Skeletal muscle tissue (tissue), 4 donors: ENCODE measurements around the gene TLL2. TPM values are rescaled to one million over a fixed set of nuclear protein-coding genes. Genes with fewer than 3 reads are reported as not detected.
A peak's percentile ranks its signal among the peaks of the same experiment; 100 is the strongest.

ENCODE experiments used
- H3K27ac ChIP-seq: one replicate; pipeline ENCODE4 v1.7.0; 2013; ENCODE audit warnings: mild to moderate bottlenecking, low read depth, low read length, inconsistent platforms
- H3K27me3 ChIP-seq, 3 donors: one replicate each; pipeline ENCODE4 v1.7.0; 2013; ENCODE audit warnings: low read length in 3 of 3; ENCODE audit not compliant: control insufficient read depth in 3 of 3, insufficient read depth in 3 of 3
- H3K36me3 ChIP-seq, 3 donors: one replicate each; pipeline ENCODE4 v1.7.0; 2013; ENCODE audit warnings: low read length in 3 of 3; ENCODE audit not compliant: control insufficient read depth in 3 of 3, insufficient read depth in 3 of 3
- H3K4me1 ChIP-seq, 3 donors: one replicate each; pipeline ENCODE4 v1.7.0; 2013; ENCODE audit warnings: low read length in 3 of 3, mild to moderate bottlenecking in 3 of 3; ENCODE audit not compliant: control insufficient read depth in 3 of 3, insufficient read depth in 3 of 3
- H3K4me3 ChIP-seq, 3 donors: one replicate each; pipeline ENCODE4 v1.7.0; 2013; ENCODE audit warnings: low read length in 3 of 3
- H3K9ac ChIP-seq, 3 donors: one replicate each; pipeline ENCODE4 v1.7.0; 2013; ENCODE audit warnings: low read length in 3 of 3, mild to moderate bottlenecking in 3 of 3, moderate library complexity in 2 of 3, low read depth in 1 of 3
- H3K9me3 ChIP-seq, 3 donors: one replicate each; pipeline ENCODE4 v1.7.0; 2013; ENCODE audit warnings: low read length in 3 of 3; ENCODE audit not compliant: control insufficient read depth in 3 of 3
- total RNA-seq: library from RNA; depleted of rRNA; stranded (reverse); fragments of >200 nt; gene quantifications from one replicate; pipeline ENCODE4 v1.2.3, GENCODE V29; 2014
- donor health status: Osteomylitis.

The TLL2 gene
- total RNA-seq, 1 donor from 2014 or later, result 0.52 TPM

- H3K27ac ChIP-seq, result no peak overlapping the region
- no peaks in the 10 kb centered on the region for H3K4me1 ChIP-seq
- peaks cover 2 to 17% (median 10%) of the 10 kb centered on the region in 3 donors for H3K36me3 ChIP-seq
- no peaks in the 10 kb centered on the region for H3K9me3 ChIP-seq
- no peak overlapping the region for H3K9ac ChIP-seq
- H3K27me3 ChIP-seq, result no peaks in the 10 kb centered on the region
- no peak overlapping the region for H3K4me3 ChIP-seq
These were observed 25.0 kb upstream of the TLL2 start for GRCh38 chr10:96538683-96539082.

DNA sequence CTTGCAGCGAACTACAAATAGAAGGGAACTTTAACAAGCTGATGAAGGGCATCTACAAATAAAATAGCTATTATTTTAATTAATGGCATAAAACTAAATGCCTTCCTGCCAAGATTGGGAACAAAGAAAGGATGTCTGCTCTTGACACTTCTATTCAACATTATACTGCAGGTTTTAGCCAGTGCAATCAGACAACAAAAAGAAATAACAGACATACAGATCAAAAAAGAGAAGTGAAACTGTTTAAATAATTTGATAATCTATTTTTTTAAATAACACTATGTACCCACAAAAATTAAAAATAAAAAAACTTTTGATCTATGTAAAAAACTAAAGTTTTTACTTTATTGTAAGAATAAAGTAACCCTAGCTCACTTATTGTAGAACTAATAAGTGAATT is 22.4 kb upstream of the TLL2 start:
- Histone ChIP-seq H3K27me3 (no peaks in the 10 kb centered on the region), H3K4me1 (no peaks in the 10 kb centered on the region), H3K9me3 (no peaks in the 10 kb centered on the region), H3K27ac (no peak overlapping the region), H3K36me3 (peaks cover 2 to 9% (median 2%) of the 10 kb centered on the region in 3 donors), H3K9ac (no peak overlapping the region), H3K4me3 (no peak overlapping the region)

GRCh38 chr10:96532523-96532922 is 18.8 kb upstream of the TLL2 start:
- Histone ChIP-seq H3K4me3 (no peak overlapping the region), H3K27ac (no peak overlapping the region), H3K4me1 (no peaks in the 10 kb centered on the region), H3K27me3 (no peaks in the 10 kb centered on the region), H3K9ac (no peak overlapping the region), H3K36me3 (peaks cover 0 to 12% (median 10%) of the 10 kb centered on the region in 3 donors), H3K9me3 (no peaks in the 10 kb centered on the region)

GRCh38 chr10:96529634-96530279 is 16.0 kb upstream of the TLL2 start:
- Histone ChIP-seq H3K4me1 (no peaks in the 10 kb centered on the region), H3K36me3 (peaks cover 11 to 27% (median 23%) of the 10 kb centered on the region in 3 donors), H3K27me3 (no peaks in the 10 kb centered on the region), H3K4me3 (no peak overlapping the region), H3K27ac (no peak overlapping the region), H3K9me3 (no peaks in the 10 kb centered on the region), H3K9ac (no peak overlapping the region)

GRCh38 chr10:96524741-96525140 is 11.0 kb upstream of the TLL2 start:
- Histone ChIP-seq H3K27me3 (no peaks in the 10 kb centered on the region), H3K4me1 (no peaks in the 10 kb centered on the region), H3K27ac (no peak overlapping the region), H3K9ac (no peak overlapping the region), H3K9me3 (no peaks in the 10 kb centered on the region), H3K36me3 (peaks cover 15 to 39% (median 29%) of the 10 kb centered on the region in 3 donors), H3K4me3 (no peak overlapping the region)

- Histone ChIP-seq H3K27me3 (peaks cover 0 to 3% (median 0%) of the 10 kb centered on the region in 3 donors), H3K27ac (no peak overlapping the region)
These were observed 3.6 kb upstream of the TLL2 start for GRCh38 chr10:96517284-96517683.

DNA sequence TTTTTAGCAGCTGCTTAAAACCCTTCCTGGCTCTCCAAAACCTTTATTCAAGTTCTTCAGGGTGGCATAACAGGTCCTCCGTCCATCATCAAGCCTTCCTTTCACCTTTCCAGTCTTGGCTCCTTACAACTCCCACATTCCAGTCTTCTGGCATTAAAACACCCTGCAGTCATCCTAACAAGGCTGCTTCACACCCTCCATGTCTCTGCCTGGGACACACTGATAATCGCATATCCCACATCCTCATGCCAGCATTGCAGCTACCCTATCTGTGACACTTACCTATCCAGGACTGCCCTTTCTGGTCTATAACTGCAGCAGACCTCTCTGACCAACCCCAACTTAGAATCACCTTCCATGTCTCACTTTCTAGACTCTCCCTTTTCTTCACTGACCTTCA is 2.6 kb upstream of the TLL2 start:
- Histone ChIP-seq H3K9me3 (no peaks in the 10 kb centered on the region), H3K4me1 (peaks cover 19 to 35% (median 27%) of the 10 kb centered on the region in 3 donors), H3K4me3 (peak overlapping the region in 2 of 3 donors; percentile 3 to 12), H3K27ac (no peak overlapping the region), H3K9ac (no peak overlapping the region), H3K36me3 (peaks cover 0 to 6% (median 5%) of the 10 kb centered on the region in 3 donors), H3K27me3 (peaks cover 0 to 4% (median 0%) of the 10 kb centered on the region in 3 donors)

More at GRCh38 chr10:96517284-96517683, 3.6 kb upstream of the TLL2 start:
- peaks cover 4 to 14% (median 10%) of the 10 kb centered on the region in 3 donors for H3K36me3 ChIP-seq
- no peak overlapping the region for H3K9ac ChIP-seq
- H3K4me1 ChIP-seq, result peaks cover 17 to 32% (median 25%) of the 10 kb centered on the region in 3 donors
- no peak overlapping the region for H3K4me3 ChIP-seq
- H3K9me3 ChIP-seq, result no peaks in the 10 kb centered on the region

DNA sequence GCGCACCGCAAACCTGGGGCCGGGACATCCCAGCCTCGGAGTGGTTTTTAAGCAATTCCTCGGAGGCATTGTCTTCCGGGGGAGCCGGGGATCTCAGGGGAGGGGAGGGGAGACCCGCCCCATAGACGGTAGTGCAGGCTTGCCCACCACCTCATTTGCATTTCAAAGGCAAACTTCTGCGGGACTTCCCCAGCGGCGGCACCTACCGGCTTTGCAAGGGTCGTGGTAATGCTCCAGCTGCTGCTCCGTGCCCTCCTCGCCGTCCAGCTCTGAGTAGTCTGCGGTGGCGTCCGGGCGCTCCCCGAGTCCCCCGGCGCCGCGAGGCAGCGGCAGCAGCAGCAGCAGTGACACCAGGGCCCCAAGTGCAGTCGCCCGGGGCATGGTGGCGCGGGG is 425 bp downstream of the TLL2 start:
- peak overlapping the region; percentile 68 to 77 (median 75) for H3K4me3 ChIP-seq
- no peak overlapping the region for H3K27ac ChIP-seq
- H3K4me1 ChIP-seq, result peaks cover 19 to 35% (median 27%) of the 10 kb centered on the region in 3 donors
- H3K9ac ChIP-seq, result peak overlapping the region in 2 of 3 donors; percentile 71 to 84
- H3K36me3 ChIP-seq, result no peaks in the 10 kb centered on the region
- peaks cover 0 to 4% (median 0%) of the 10 kb centered on the region in 3 donors for H3K27me3 ChIP-seq
- H3K9me3 ChIP-seq, result no peaks in the 10 kb centered on the region

- peaks cover 19 to 38% (median 27%) of the 10 kb centered on the region in 3 donors for H3K4me1 ChIP-seq
- peaks cover 0 to 4% (median 0%) of the 10 kb centered on the region in 3 donors for H3K27me3 ChIP-seq
- H3K36me3 ChIP-seq, result no peaks in the 10 kb centered on the region
- H3K9ac ChIP-seq, result peak overlapping the region; percentile 40 to 84 (median 71)
- H3K27ac ChIP-seq, result no peak overlapping the region
- H3K4me3 ChIP-seq, result peak overlapping the region; percentile 68 to 77 (median 75)
- no peaks in the 10 kb centered on the region for H3K9me3 ChIP-seq
These were observed 1.0 kb downstream of the TLL2 start for GRCh38 chr10:96512524-96513304.
